ENCODE results near the gene PATL1.
"Not testable (repeated sequence)": the region's sequence is repeated elsewhere in the genome, so short reads cannot be mapped to it uniquely, and the experiment has no call there.

PATL1 gene

GRCh38 chr11:59668950-59669610 lies at the start of gene PATL1:
TSS of gene PATL1 (minus strand) at chr11:59669037. CDS start at chr11:59668895, 142 bp downstream.
- peak; percentile 97 to 98 for DNase-seq (ENCODE audit: low read depth in 2 of 2)

DNA sequence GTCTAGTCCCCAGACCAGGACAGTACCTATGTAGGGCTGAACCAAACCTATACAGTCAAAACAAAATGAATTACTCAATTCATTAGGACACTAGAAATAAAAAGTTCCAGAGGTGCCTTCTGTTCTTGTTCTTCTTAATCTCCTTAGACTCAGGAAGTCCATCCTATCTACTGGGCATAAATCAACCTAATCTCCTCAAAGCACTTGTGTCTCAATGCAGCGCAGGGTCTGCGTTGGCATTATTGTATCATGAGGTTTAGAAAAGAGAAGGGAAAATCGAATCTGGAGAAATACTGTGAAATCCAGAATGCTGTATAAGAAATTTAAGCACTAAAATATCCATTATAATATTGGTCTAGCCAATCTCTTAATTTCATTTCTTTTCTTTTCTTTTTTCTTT lies 47.2 kb upstream of the PATL1 start:
- DNase-seq (ENCODE audit: low read depth in 2 of 2): no peak

DNA sequence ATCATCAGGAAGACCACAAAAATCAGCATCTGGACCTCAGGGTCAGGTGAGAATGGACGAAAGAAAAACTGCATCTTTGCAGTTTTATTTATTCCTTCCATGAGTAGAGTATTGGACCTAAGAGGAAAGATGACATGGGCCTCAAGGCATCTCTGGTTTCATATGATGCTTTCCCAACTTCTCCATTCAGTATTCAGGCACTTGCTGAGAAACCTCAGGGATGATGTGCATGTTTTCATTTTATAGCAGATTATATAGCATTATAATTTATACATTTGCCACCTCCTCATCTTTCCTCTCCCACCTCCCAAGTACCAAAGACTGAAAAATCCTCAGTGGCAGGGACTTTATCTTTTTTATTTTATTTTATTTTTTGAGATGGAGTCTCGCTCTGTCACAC lies 44.9 kb upstream of the PATL1 start, which contains the start of gene OR10V1:
OR10V1 (minus strand) TSS at position 101 of the 400 bp plus-strand sequence; CDS start at position 101, 0 bp downstream.
- no peak for DNase-seq (ENCODE audit: low read depth in 2 of 2)

GRCh38 chr11:59710136-59710847 lies 41.5 kb upstream of the PATL1 start:
- DNase-seq (ENCODE audit: low read depth in 2 of 2): no peak

- no peak for DNase-seq (ENCODE audit: low read depth in 2 of 2)
These were observed 39.7 kb upstream of the PATL1 start for GRCh38 chr11:59708537-59708936.

DNA sequence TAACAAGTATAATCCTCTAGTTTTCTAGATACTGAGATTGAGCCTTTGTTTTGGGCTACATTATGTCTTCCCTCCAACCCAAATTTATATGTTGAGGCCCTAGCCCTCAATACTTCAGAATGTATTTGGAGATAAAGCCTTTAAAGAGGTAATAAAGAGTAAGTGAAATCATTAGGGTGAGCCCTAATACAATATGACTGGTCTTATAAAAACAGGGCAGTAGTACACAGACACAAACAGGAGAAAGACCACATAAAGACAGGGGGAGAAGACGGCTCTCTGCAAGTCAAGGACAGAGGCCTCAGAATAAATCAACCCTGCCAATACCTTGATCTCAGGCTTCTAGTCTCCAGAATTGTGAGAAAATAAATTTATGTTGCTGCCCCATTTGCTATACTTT lies 38.5 kb upstream of the PATL1 start:
- no peak for DNase-seq (ENCODE audit: low read depth in 2 of 2)

GRCh38 chr11:59706518-59707285 lies 37.9 kb upstream of the PATL1 start:
- no peak for DNase-seq (ENCODE audit: low read depth in 2 of 2)

DNA sequence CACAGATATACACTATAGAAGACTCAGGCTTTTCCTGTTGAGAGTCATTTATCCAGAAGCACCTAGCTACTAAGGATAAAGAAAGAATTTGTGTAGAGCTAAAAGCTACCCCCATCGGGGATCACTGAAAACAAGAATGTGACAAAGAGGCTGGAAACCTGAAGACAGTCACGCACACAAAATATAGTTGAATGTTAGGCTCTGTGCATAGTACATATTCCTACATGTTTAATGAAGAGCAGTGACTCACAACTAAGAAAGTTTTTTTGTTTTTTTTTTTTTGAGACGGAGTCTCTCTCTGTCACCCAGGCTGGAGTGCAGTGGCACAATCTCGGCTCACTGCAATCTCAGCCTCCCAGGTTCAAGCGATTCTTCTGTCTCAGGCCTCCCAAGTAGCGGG lies 36.5 kb upstream of the PATL1 start:
- no peak for DNase-seq (ENCODE audit: low read depth in 2 of 2)

DNA sequence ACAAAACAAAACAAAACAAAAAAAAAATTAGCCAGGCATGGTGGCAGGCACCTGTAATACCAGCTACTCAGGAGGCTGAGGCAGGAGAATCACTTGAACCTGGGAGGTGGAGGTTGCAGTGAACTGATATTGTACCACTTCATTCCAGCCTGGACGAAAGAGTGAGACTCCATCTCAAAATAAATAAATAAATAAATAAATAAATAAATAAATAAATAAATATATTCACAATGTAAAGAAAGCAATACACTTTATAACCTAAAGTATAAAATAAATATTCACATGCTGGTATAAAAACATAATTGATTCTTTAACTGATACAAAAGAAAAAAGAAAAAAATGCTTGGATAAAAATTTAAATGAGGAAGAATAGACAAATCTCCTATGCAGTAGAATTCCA lies 34.7 kb upstream of the PATL1 start:
- not testable (repeated sequence) for DNase-seq (ENCODE audit: low read depth in 2 of 2)

DNA sequence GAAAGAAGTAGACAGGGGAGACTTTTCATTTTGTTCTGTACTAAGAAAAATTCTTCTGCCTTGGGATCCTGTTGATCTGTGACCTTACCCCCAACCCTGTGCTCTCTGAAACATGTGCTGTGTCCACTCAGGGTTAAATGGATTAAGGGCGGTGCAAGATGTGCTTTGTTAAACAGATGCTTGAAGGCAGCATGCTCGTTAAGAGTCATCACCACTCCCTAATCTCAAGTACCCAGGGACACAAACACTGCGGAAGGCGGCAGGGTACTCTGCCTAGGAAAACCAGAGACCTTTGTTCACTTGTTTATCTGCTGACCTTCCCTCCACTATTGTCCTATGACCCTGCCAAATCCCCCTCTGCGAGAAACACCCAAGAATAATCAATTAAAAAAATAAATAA lies 31.3 kb upstream of the PATL1 start:
- DNase-seq (ENCODE audit: low read depth in 2 of 2): not testable (repeated sequence)

DNA sequence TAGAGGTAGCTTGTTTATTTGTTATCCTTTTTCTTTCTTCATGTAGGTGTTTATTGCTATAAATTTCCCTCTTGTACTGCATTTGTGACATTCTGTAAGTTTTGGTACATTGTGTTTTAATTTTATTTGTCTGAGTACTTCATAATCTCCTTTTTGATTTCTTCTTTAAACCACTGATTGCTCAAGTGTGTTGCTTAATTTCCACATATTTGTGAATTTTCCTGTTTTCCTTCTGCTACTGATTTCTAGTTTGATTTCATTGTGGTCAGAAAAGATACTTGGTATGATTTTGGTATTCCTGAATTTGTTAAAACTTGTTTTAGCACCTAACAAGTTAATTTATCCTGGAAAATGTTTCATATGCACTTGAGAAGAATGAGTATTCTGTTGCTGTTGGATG lies 29.7 kb upstream of the PATL1 start:
- no peak for DNase-seq (ENCODE audit: low read depth in 2 of 2)

DNA sequence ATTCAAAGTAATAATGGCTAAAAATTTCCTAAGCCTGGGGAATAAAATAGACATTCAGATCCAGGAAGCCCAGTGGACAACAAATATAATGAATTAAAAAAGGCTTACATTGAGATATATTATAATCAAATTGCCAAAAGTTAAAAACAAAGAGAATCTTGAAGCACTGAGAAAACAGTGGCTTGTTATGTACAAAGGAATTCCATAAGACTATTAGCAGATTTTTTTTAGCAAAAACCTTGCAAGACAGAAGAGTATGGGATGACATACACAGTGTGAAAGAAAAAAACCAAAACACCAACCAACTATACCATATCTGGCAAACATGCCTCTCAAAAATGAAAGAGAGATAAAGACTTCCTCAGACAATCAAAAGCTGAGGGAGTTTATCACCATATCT lies 24.1 kb upstream of the PATL1 start:
- DNase-seq (ENCODE audit: low read depth in 2 of 2): no peak

- no peak for DNase-seq (ENCODE audit: low read depth in 2 of 2)
These were observed 22.3 kb upstream of the PATL1 start for GRCh38 chr11:59691156-59691555.

DNA sequence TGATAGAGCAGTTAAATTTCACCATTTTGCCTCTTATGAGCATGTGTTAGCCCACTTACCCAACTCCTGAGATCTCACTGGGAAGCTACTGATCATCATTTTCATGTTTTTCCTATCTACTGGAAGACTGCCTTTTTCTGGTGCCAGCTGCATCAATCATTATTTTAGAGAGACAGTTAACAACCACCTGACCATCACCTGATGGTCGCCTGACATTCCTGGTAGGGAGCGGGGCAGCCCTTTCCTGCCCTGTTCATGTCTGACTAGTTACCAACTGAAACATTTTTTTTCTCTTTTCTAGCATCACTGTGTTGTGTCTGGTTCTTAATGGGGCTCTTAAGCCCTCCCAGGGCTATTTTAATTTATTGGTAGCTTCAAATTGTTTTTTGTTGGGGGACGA lies 20.2 kb upstream of the PATL1 start:
- no peak for DNase-seq (ENCODE audit: low read depth in 2 of 2)

GRCh38 chr11:59681260-59681725 lies 12.5 kb upstream of the PATL1 start:
- not testable (repeated sequence) for DNase-seq (ENCODE audit: low read depth in 2 of 2)

GRCh38 chr11:59680287-59681154 lies 11.7 kb upstream of the PATL1 start:
- peak; percentile 24 to 38 for DNase-seq (ENCODE audit: low read depth in 2 of 2)

GRCh38 chr11:59679347-59679746 lies 10.5 kb upstream of the PATL1 start:
- no peak for DNase-seq (ENCODE audit: low read depth in 2 of 2)

- DNase-seq (ENCODE audit: low read depth in 2 of 2): no peak
These were observed 10.0 kb upstream of the PATL1 start for GRCh38 chr11:59678813-59679165.

DNA sequence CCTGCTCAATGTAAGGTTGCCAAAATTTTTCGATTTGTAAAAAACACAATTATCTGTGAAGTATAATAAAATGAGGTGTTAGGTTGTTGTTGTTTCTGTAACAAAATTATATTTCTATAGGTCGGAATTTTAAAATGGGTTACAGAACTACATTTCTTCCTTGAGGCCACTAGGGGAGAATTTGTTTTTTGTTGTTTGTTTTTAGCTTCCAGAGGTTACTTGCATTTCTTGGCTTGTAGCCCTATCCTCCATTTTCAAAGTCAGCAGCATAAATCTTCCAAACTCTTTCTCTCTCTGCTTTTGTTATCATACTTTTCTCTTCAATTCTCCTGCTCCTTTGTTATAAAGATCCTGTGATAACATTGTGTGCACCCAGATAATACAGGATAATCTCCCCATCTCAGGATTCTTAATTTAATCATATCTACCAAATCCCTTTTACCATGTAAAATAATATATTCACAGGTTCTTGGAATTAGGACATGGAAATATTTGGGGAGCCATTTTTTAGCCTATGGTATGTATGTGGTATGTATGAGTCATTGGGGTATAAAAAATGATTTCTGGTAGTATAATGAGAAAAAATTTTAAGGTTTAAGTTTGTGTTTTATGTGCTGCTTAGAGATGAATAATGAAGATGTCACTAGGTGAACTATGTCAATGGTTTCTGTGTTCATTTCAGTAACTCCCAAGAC lies 9.4 kb upstream of the PATL1 start:
- DNase-seq (ENCODE audit: low read depth in 2 of 2): no peak

- no peak for DNase-seq (ENCODE audit: low read depth in 2 of 2)
These were observed 7.4 kb upstream of the PATL1 start for GRCh38 chr11:59676205-59676604.

- DNase-seq (ENCODE audit: low read depth in 2 of 2): no peak
These were observed 5.5 kb upstream of the PATL1 start for GRCh38 chr11:59674291-59674690.

Measured in stimulated activated CD4-positive, alpha-beta T cell treated with anti-CD3 and anti-CD28 coated beads, Interleukin-1b, Interleukin-23, amount 100 ng/mL, for 4 hours (primary cell).